IMR-90 (cell line): ENCODE results near the gene ABHD6.

ENCODE experiments used
- MAFK ChIP-seq: IDR thresholded peaks from 2 replicates; pipeline ENCODE4 v1.6.1; 2012; ENCODE audit warnings: low read depth, low read length, improper control_type of control experiment
- MXI1 ChIP-seq: IDR thresholded peaks from 2 replicates; pipeline ENCODE4 v1.6.1; 2012; ENCODE audit warnings: low read depth, mild to moderate bottlenecking, low read length, moderate library complexity, borderline replicate concordance

- TF ChIP-seq MAFK, result no peak
- no peak for TF ChIP-seq MXI1
These were observed 88.8 kb downstream of the ABHD6 start for GRCh38 chr3:58326267-58326900.
